Activated naive CD4-positive, alpha-beta T cell treated with anti-CD3 and anti-CD28 coated beads, Interleukin-2, amount 50 U/mL, for 72 hours (primary cell): ENCODE results near the gene ASXL1. TPM values are rescaled to one million over a fixed set of nuclear protein-coding genes. Genes with fewer than 3 reads are reported as not detected.

Experiments
- ATAC-seq, 2 donors: fragments of 150-1000 bp; cut with Tn5 transposase; 2 replicates each; pipeline ENCODE4 v1.10.0; 2021; ENCODE audit warnings: mild to moderate bottlenecking in 2 of 2, moderate library complexity in 2 of 2
- DNase-seq, 2 donors: peaks; one replicate each; pipeline ENCODE4 v3.0.0; 2021 to 2022; ENCODE audit warnings: low spot score in 2 of 2
- H3K27ac Mint-ChIP-seq, 2 donors: one replicate each; pipeline ENCODE4 v1.8.0; 2022; ENCODE audit warnings: mild to moderate bottlenecking in 2 of 2, mixed read lengths in 2 of 2
- H3K36me3 Mint-ChIP-seq, 2 donors: one replicate each; pipeline ENCODE4 v1.8.0; 2022; ENCODE audit warnings: mixed read lengths in 2 of 2
- H3K9me3 Mint-ChIP-seq, 2 donors: one replicate each; pipeline ENCODE4 v1.8.0; 2022; ENCODE audit warnings: mixed read lengths in 2 of 2
- total RNA-seq, 2 donors: library from RNA; stranded (reverse); gene quantifications; one replicate each; pipeline ENCODE4 v1.2.3, GENCODE V29; 2022

The ASXL1 gene
- total RNA-seq, 2 donors from 2014 or later: 153 to 195 TPM

GRCh38 chr20:32437391-32438074, 79.4 kb downstream of the ASXL1 start:
- DNase-seq (no peak), ATAC-seq (peak in 1 of 2 donors; percentile 24)
- H3K36me3 Mint-ChIP-seq: peaks cover 20 to 27% of the 10 kb centered on the region in 2 donors
- H3K9me3 Mint-ChIP-seq: no peaks in the 10 kb centered on the region
- peak overlapping the region in 1 of 2 donors; percentile 55 for H3K27ac Mint-ChIP-seq

DNA sequence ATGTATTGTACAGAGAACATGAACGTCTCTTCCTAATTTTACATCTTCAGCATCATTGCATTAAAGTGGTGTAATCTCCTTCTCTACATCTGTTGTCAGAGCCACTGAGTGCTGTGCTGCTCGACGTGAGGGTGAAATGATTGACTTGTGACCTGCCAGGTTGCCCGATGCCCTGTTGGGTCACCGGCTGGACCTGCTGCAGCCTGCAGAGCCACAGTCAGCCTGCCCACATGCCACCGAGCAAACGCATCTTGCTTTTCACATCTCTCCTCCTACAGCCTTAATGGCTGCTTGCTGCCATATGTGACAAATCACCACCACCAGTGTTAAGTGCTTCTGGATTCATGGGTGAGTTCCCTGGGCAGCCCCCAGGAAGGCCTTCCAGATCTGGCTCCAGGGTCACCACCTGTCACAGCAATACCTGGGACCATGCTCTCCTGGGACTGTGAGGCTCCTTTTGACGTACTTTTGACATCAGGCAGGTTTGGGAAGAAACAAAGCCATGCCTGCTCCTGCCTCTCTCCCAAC, 80.3 kb downstream of the ASXL1 start:
- ATAC-seq (no peak), DNase-seq (no peak)
- no peaks in the 10 kb centered on the region for H3K9me3 Mint-ChIP-seq
- H3K36me3 Mint-ChIP-seq: peaks cover 12 to 21% of the 10 kb centered on the region in 2 donors
- peak overlapping the region; percentile 71 to 75 for H3K27ac Mint-ChIP-seq

- no peaks in the 10 kb centered on the region for H3K9me3 Mint-ChIP-seq
- peaks cover 10 to 17% of the 10 kb centered on the region in 2 donors for H3K36me3 Mint-ChIP-seq
- ATAC-seq: peak; percentile 60 to 89
- peak in 1 of 2 donors; percentile 76 for DNase-seq
- peak overlapping the region; percentile 50 to 75 for H3K27ac Mint-ChIP-seq
These were observed 81.2 kb downstream of the ASXL1 start for GRCh38 chr20:32439132-32439829.

DNA sequence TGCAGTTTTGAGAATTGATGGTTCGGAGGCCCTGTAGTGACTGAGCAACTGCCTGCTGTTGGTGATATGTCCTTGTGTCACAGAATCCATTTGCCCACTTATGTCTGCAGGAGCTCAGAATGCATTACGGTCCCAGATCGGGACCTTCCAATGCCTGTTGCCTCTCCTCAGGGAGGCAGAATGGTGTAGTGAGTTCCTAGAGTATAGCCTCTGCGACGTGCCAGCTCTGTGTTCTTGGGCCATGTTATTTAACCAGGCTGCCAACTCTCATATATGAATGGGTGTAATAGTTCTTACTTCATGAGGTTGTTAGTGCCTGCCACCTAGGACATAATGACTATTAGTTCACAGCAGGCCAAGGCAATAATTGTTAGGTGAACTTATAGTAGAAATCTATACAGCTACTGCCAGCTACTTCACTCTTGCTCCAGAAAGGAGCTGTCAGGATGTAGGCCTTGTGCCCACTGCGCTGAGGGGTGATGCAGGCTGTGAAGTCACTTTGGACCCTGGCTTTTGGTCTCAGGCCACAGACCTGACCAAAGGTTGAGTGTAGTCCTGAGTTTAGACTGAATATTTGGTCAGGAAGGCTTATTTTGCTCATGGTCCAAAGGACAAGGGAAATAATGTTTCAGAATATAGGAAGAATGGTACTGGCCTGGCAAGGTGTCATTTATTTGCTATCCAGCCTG, 82.1 kb downstream of the ASXL1 start:
- DNase-seq: no peak
- no peak for ATAC-seq
- peaks cover 10 to 15% of the 10 kb centered on the region in 2 donors for H3K36me3 Mint-ChIP-seq
- H3K27ac Mint-ChIP-seq: peak overlapping the region; percentile 10 to 47
- no peaks in the 10 kb centered on the region for H3K9me3 Mint-ChIP-seq

GRCh38 chr20:32440758-32441078, 82.6 kb downstream of the ASXL1 start:
- Mint-ChIP-seq H3K27ac (peak overlapping the region; percentile 47 to 75), H3K9me3 (no peaks in the 10 kb centered on the region), H3K36me3 (peaks cover 10 to 15% of the 10 kb centered on the region in 2 donors)
- no peak for ATAC-seq
- no peak for DNase-seq

- Mint-ChIP-seq H3K36me3 (peaks cover 10% of the 10 kb centered on the region in 2 donors), H3K27ac (peak overlapping the region in 1 of 2 donors; percentile 75)
These were observed 83.5 kb downstream of the ASXL1 start for GRCh38 chr20:32441638-32442037.

GRCh38 chr20:32442630-32443373, 84.7 kb downstream of the ASXL1 start:
- Mint-ChIP-seq H3K27ac (peak overlapping the region in 1 of 2 donors; percentile 79), H3K9me3 (no peaks in the 10 kb centered on the region), H3K36me3 (peaks cover 10% of the 10 kb centered on the region in 2 donors)
- no peak for DNase-seq
- ATAC-seq: no peak

More at GRCh38 chr20:32441638-32442037, 83.5 kb downstream of the ASXL1 start:
- H3K9me3 Mint-ChIP-seq: no peaks in the 10 kb centered on the region
- DNase-seq (no peak), ATAC-seq (no peak)

GRCh38 chr20:32443386-32443974, 85.3 kb downstream of the ASXL1 start:
- no peak for DNase-seq
- no peaks in the 10 kb centered on the region for H3K9me3 Mint-ChIP-seq
- ATAC-seq: no peak
- H3K36me3 Mint-ChIP-seq: peaks cover 7 to 9% of the 10 kb centered on the region in 2 donors
- peak overlapping the region; percentile 31 to 86 for H3K27ac Mint-ChIP-seq

- Mint-ChIP-seq H3K36me3 (no peaks in the 10 kb centered on the region), H3K9me3 (no peaks in the 10 kb centered on the region), H3K27ac (peak overlapping the region; percentile 72 to 80)
- ATAC-seq: no peak
- peak in 1 of 2 donors; percentile 14 for DNase-seq
These were observed 86.5 kb downstream of the ASXL1 start for GRCh38 chr20:32444474-32445220.

DNA sequence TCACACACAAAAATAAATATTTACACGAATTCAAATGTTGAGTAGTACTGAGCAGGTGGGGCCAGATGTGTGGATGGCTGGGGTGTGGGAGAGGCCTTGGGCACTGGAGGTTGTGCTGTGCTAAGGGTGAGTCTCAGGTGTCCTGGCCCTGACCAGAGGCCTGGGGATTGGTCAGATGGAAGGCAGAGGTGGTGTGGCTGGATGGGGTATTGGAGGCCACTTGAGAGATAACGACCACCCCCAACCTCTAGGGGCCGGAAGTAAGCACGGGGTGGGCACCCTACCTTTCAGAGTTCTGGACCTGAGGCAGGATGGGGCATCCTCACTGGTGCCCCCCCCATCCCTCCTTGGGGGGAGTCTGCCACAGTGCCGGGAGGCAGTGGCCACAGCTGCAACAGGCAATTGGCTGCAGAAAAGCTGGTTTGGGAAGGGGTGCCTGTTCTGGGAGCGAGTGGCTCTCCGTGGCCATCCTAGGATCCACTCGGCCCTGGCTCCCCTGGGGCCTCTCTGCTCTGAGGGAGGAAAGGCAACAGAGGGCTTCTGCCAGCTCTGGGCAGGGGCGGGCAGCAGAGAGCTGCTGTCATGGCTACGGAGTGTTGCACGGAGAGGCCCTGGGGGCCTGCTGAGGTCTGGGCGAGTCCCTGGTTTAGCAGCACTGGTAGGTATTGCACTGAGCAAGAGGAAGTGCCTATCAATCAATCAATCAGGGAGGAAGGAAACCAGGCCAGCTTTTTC, 87.6 kb downstream of the ASXL1 start:
- peak in 1 of 2 donors; percentile 44 for DNase-seq
- H3K36me3 Mint-ChIP-seq: no peaks in the 10 kb centered on the region
- H3K27ac Mint-ChIP-seq: peak overlapping the region; percentile 80 to 90
- ATAC-seq: peak in 1 of 2 donors; percentile 26
- no peaks in the 10 kb centered on the region for H3K9me3 Mint-ChIP-seq

- DNase-seq: peak in 1 of 2 donors; percentile 51
- H3K27ac Mint-ChIP-seq: peak overlapping the region; percentile 72 to 80
- H3K9me3 Mint-ChIP-seq: no peaks in the 10 kb centered on the region
- H3K36me3 Mint-ChIP-seq: no peaks in the 10 kb centered on the region
- ATAC-seq: peak in 1 of 2 donors; percentile 12
These were observed 88.4 kb downstream of the ASXL1 start for GRCh38 chr20:32446301-32447100.

- Mint-ChIP-seq H3K27ac (peak overlapping the region; percentile 80 to 92), H3K9me3 (no peaks in the 10 kb centered on the region), H3K36me3 (no peaks in the 10 kb centered on the region)
- ATAC-seq: peak in 1 of 2 donors; percentile 4
- peak in 1 of 2 donors; percentile 18 for DNase-seq
These were observed 89.3 kb downstream of the ASXL1 start for GRCh38 chr20:32447136-32448027.

- Mint-ChIP-seq H3K36me3 (no peaks in the 10 kb centered on the region), H3K9me3 (no peaks in the 10 kb centered on the region)
These were observed 90.3 kb downstream of the ASXL1 start for GRCh38 chr20:32448306-32449056.

More at GRCh38 chr20:32448306-32449056, 90.3 kb downstream of the ASXL1 start:
- ATAC-seq: no peak
- DNase-seq: peak in 1 of 2 donors; percentile 47
- H3K27ac Mint-ChIP-seq: peak overlapping the region; percentile 63 to 92
